Common myeloid progenitor, CD34-positive (primary cell): ENCODE data around the gene PTPRE.

ENCODE experiments used
- CTCF ChIA-PET: fragments of 350-600 bp; sonication (Branson Sonifier 250); formaldehyde crosslinking; loops from one replicate; lab custom pipeline; 2021; ENCODE audit warnings: antibody characterized with exemption; lab: Charles Lee
- POLR2A ChIA-PET: fragments of 350-600 bp; sonication (Branson Sonifier 250); formaldehyde crosslinking; loops from one replicate; lab custom pipeline; 2021; ENCODE audit warnings: antibody characterized with exemption; lab: Charles Lee
- DNase-seq, 3 donors: peaks; one replicate each; pipeline versions ENCODE4 v3.0.0 to v3.0.0-alpha.2; 2013
- H3K27ac ChIP-seq, 2 experiments: 1 replicate in 1 of 2; 2 replicates in 1 of 2; pipeline ENCODE4 v1.7.0; 2013; ENCODE audit warnings: inconsistent platforms in 2 of 2, low read length in 2 of 2, mild to moderate bottlenecking in 2 of 2, low read depth in 1 of 2, moderate library complexity in 1 of 2; ENCODE audit not compliant: severe bottlenecking in 2 of 2, insufficient read depth in 1 of 2, poor library complexity in 1 of 2
- H3K27me3 ChIP-seq, 5 experiments: replicated peaks in 2 of 5; 1 replicate in 3 of 5; 2 replicates in 2 of 5; pipeline versions ENCODE4 v1.6.1 to v1.7.0; 2013; ENCODE audit warnings: low read length in 4 of 5, mild to moderate bottlenecking in 2 of 5, moderate library complexity in 2 of 5, inconsistent platforms in 1 of 5; ENCODE audit not compliant: insufficient read depth in 5 of 5, control insufficient read depth in 4 of 5
- H3K36me3 ChIP-seq, 4 experiments: 1 replicate in 2 of 4; 2 replicates in 2 of 4; pipeline versions ENCODE4 v1.6.1 to v1.7.0; 2013; ENCODE audit warnings: low read length in 3 of 4, control low read depth in 1 of 4, mild to moderate bottlenecking in 1 of 4; ENCODE audit not compliant: control insufficient read depth in 4 of 4, insufficient read depth in 4 of 4
- H3K4me1 ChIP-seq, 4 experiments: 1 replicate in 3 of 4; 2 replicates in 1 of 4; pipeline versions ENCODE4 v1.6.1 to v1.7.1; 2013; ENCODE audit warnings: low read length in 3 of 4, mild to moderate bottlenecking in 3 of 4, control low read depth in 1 of 4, inconsistent platforms in 1 of 4, moderate library complexity in 1 of 4; ENCODE audit not compliant: control insufficient read depth in 4 of 4, insufficient read depth in 4 of 4; ENCODE audit errors: control extremely low read depth in 1 of 4
- H3K4me3 ChIP-seq, 7 experiments: 1 replicate in 4 of 7; 2 replicates in 3 of 7; pipeline versions ENCODE4 v1.5.1 to v1.7.0; 2013; ENCODE audit warnings: mild to moderate bottlenecking in 7 of 7, low read length in 6 of 7, moderate library complexity in 6 of 7, inconsistent platforms in 2 of 7, low read depth in 2 of 7, control low read depth in 1 of 7; ENCODE audit not compliant: insufficient read depth in 4 of 7, control insufficient read depth in 1 of 7; ENCODE audit errors: extremely low read depth in 1 of 7
- H3K9me3 ChIP-seq, 5 experiments: 1 replicate in 4 of 5; 2 replicates in 1 of 5; pipeline versions ENCODE4 v1.6.1 to v1.7.1; 2013; ENCODE audit warnings: low read length in 4 of 5, mild to moderate bottlenecking in 2 of 5, inconsistent platforms in 1 of 5, low read depth in 1 of 5, moderate library complexity in 1 of 5; ENCODE audit not compliant: control insufficient read depth in 4 of 5, insufficient read depth in 2 of 5; ENCODE audit errors: control extremely low read depth in 1 of 5
- WGBS: methylation state at CpG from one replicate; pipeline ENCODE4 v1.1.5; 2013; ENCODE audit not compliant: insufficient coverage; 5-methylcytosine and 5-hydroxymethylcytosine counted together

The PTPRE gene

DNA sequence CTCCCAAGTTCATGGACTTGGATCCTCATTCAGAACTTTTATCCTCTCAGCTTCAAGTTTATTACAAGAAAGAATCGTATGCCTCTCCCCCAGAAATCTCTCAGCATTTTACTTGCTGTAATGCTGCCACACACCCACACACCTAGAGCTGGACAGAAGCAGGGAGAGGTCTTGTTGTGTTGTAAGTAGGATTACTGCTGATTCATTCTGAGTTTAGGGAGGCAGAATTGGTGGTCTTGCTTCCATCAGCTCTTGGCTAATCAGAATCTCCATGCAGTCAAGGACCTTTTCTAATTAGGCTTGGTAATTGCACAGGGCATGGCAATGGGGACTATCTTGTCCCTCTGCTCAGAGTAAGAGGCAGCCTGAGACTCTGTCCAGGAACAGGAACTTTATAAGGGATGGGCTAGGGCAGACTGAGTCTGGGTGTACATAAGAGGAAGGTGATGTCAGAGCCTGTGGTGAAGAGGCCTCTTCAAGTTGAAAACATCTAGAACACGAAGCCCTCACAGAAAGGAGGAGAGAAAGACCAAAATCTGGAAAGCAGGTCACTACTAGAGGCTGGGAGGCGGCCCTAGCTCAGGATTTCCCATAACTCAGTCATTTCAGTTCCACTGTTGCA, 7.0 kb upstream of the PTPRE start:
- peaks cover 0 to 10% (median 0%) of the 10 kb centered on the region in 5 experiments for H3K9me3 ChIP-seq
- H3K36me3 ChIP-seq, result no peaks in the 10 kb centered on the region
- no peaks in the 10 kb centered on the region for H3K27me3 ChIP-seq
- peak in 2 of 3 donors; percentile 56 to 71 for DNase-seq
- POLR2A ChIA-PET, result no interaction called here
- H3K27ac ChIP-seq, result no peak overlapping the region
- H3K4me1 ChIP-seq, result peaks cover 0 to 14% (median 3%) of the 10 kb centered on the region in 4 experiments
- WGBS, result 13% methylated on average over 1 of the region's 3 CpGs
- CTCF ChIA-PET, result interaction anchor here (0.6 to 4.0 kb wide), 7 partner anchors 9 to 169 kb away, joined by 3 to 23 read pairs (median 4); no protein-coding TSS in a partner anchor
- no peak overlapping the region for H3K4me3 ChIP-seq

DNA sequence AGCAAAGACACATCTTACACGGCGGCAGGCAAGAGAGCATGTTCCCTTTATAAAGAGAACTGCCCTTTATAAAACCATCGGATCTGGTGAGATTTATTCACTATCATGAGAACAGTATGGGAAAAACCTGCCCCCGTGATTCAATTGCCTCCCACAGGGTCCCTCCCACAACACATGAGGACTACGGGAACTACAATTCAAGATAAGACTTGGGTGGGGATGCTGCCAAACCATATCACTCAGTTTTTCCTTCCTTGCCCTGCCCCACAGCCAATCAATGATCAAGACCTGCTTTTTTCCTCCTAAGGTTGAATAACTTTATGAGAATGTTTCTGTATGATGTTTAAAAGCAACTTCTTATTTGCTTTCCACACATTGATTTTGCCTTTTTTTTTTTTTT, 3.1 kb upstream of the PTPRE start:
- Histone ChIP-seq H3K4me1 (peaks cover 0 to 28% (median 15%) of the 10 kb centered on the region in 4 experiments), H3K9me3 (peaks cover 0 to 3% (median 0%) of the 10 kb centered on the region in 5 experiments), H3K27me3 (peaks cover 0 to 30% (median 5%) of the 10 kb centered on the region in 5 experiments), H3K27ac (no peak overlapping the region), H3K4me3 (no peak overlapping the region), H3K36me3 (no peaks in the 10 kb centered on the region)
- CTCF ChIA-PET, result interaction anchor here (6.7 kb wide), 1 partner anchor 109 kb away, joined by 122 read pairs; no protein-coding TSS in a partner anchor
- POLR2A ChIA-PET, result no interaction called here
- DNase-seq, result no peak
- 97% methylated on average over 5 of the region's 5 CpGs for WGBS

DNA sequence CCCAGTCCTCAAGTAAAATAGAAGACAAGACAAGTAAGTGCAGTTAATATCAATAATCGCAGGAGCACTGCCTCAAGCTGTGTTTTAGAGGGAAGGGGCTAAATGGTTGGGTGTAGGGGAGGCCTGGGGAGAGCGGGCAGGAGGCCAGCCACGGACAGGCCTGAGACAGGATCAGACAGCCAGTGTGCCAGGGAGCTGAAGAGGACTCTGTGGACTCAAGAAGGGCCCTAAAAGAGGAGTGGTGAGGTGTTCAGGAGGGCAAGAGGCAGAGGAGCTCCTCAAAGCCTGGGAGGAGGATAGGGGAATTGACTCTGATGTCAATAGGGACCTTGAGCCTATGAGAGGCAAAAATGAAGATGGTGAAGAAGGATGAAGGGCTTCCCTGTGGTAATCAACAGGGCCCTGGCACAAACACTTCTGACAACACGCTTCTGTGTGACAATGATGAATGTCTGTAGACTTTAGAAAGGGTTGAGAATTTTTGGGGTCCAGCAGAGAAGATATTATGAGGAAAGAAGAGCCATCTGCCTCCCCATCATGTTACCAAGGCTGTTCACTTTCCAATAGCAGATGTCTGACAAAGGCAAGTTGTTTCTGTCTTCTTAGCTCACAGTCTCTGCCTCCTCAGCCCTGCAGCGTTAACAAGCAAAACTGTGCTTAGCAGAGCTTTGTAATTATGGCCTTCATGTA, 2.4 kb upstream of the PTPRE start:
- Histone ChIP-seq H3K36me3 (no peaks in the 10 kb centered on the region), H3K27ac (no peak overlapping the region), H3K4me1 (peaks cover 0 to 28% (median 15%) of the 10 kb centered on the region in 4 experiments), H3K9me3 (peaks cover 0 to 3% (median 0%) of the 10 kb centered on the region in 5 experiments), H3K27me3 (peaks cover 0 to 36% (median 7%) of the 10 kb centered on the region in 5 experiments), H3K4me3 (no peak overlapping the region)
- DNase-seq, result no peak
- CTCF ChIA-PET, result interaction anchor here (1.1 to 6.7 kb wide), 7 partner anchors 11 to 165 kb away, joined by 3 to 122 read pairs (median 7); partner anchors contain the start of gene CLRN3
- POLR2A ChIA-PET, result no interaction called here
- WGBS, result 97% methylated on average over 4 of the region's 5 CpGs

DNA sequence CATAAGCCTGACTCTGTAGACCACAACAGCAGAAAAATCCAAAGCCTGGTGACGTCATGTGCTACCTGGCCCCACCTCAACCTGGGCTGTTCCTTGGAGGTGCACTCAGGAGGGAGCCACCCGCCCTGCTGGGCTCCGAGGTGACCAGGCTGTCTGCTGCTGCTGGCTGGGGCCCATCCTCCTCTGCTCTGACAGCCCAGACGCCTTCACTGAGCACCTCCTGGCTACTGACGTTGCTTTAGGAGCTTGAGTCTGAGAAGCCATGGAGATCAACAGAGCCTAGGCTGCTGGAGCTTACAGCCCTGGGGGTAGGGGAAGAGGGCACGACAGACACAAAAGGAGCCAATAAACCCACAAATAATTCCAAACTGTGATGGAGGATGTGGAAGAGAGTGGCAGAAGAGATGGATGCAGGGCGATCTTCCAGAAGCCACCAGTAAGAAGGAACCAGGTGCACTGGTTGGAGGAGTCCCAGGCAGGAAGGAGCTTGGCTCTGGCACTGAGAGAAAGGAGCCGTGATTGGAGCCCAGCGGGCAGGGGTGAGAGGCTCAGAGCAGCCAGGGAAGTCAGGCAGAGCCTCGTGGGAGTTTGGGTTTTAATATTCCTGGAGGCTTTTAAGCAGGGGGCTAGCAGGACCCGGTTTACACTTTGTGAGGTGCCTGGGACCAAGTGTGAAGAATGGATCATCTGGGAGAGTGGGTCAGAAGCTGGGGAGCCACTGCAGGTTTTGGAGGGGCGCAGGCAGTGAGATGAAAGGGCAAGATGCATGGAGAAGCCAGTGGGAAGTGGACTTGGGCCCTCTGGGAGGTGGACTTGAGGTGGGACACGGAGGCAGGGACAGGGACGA, 1.7 kb upstream of the PTPRE start:
- POLR2A ChIA-PET, result interaction anchor here (0.8 kb wide), 1 partner anchor 10 kb away, joined by 4 read pairs; no protein-coding TSS in a partner anchor
- CTCF ChIA-PET, result interaction anchor here (0.8 to 6.7 kb wide), 19 partner anchors 12 to 244 kb away, joined by 3 to 122 read pairs (median 4); partner anchors contain the start of gene CLRN3
- peaks cover 0 to 20% (median 12%) of the 10 kb centered on the region in 4 experiments for H3K4me1 ChIP-seq
- no peak overlapping the region for H3K27ac ChIP-seq
- no peak for DNase-seq
- H3K36me3 ChIP-seq, result no peaks in the 10 kb centered on the region
- no peak overlapping the region for H3K4me3 ChIP-seq
- peaks cover 0 to 3% (median 0%) of the 10 kb centered on the region in 5 experiments for H3K9me3 ChIP-seq
- 93% methylated on average over 12 of the region's 14 CpGs for WGBS
- peaks cover 0 to 38% (median 8%) of the 10 kb centered on the region in 5 experiments for H3K27me3 ChIP-seq

DNA sequence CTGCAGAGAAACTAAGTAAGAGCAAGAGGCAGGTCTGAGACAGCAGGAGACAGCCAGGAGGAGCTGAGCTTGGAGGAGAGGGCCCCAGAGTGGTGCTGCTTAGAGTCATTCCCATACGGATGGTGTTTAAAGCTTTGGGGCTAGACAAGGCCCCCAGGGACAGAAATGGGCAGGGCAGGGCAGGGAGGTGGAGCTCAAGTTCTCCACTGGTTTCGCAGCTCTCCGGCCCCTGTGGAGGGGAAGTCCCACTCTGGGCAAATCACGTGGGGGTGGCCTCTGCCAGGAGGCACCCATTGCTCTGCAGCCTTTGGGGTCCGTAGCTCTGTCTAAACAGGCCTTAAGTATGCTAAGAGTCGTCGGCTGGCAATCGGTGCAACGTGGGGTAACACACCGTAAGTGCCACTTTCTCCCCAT, 1.0 kb upstream of the PTPRE start:
- ChIA-PET POLR2A (interaction anchor here (0.8 kb wide), 1 partner anchor 11 kb away, joined by 4 read pairs; no protein-coding TSS in a partner anchor), CTCF (interaction anchor here (0.7 to 6.7 kb wide), 20 partner anchors 12 to 244 kb away, joined by 3 to 122 read pairs (median 4); partner anchors contain the start of gene CLRN3)
- no peak for DNase-seq
- no peak overlapping the region for H3K27ac ChIP-seq
- H3K36me3 ChIP-seq, result no peaks in the 10 kb centered on the region
- no peak overlapping the region for H3K4me3 ChIP-seq
- peaks cover 0 to 38% (median 8%) of the 10 kb centered on the region in 5 experiments for H3K27me3 ChIP-seq
- peaks cover 0 to 3% (median 0%) of the 10 kb centered on the region in 5 experiments for H3K9me3 ChIP-seq
- 50% methylated on average over 4 of the region's 10 CpGs for WGBS
- H3K4me1 ChIP-seq, result peaks cover 0 to 14% (median 12%) of the 10 kb centered on the region in 4 experiments

DNA sequence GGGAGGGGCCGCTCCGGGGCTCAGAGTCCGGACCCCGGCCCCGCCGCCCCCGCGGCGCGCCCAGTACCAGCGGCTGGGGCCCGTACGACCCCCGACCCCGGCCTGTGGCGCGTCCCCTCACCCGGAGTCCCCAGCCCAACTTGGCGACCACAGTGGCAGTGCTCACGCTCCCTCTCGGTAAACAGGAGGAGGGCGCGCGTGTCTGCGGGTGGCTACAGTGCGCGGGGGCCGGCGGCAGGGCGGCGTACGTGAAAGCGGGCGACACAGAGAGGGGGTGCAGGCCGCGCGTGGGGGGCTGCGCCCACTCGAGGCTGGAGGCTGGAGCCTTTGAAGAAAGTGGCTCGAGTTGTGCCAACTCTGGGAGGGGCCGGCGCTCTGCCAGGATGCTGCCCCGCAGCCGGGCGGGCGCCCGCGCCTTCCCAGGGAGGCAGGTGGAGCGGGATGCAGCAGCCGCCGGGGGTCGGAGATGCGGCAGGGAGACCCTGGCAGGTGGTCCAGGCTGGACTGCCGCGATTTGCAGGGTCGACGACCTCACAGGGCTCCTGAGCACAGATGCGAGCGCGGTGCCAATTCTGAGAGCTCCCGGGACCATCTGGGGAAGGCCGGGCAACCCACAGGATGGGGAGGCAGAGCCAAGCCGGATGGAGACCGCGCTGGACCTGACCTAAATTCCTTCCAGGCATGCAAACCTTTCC, 655 bp downstream of the PTPRE start:
- H3K4me1 ChIP-seq, result peaks cover 0 to 14% (median 12%) of the 10 kb centered on the region in 4 experiments
- H3K27me3 ChIP-seq, result peaks cover 0 to 38% (median 8%) of the 10 kb centered on the region in 5 experiments
- peak overlapping the region; percentile 44 to 77 (median 67) for H3K4me3 ChIP-seq
- DNase-seq, result peak; percentile 18 to 59 (median 42)
- no peaks in the 10 kb centered on the region for H3K36me3 ChIP-seq
- H3K27ac ChIP-seq, result no peak overlapping the region
- ChIA-PET CTCF (interaction anchor here (0.6 to 6.7 kb wide), 12 partner anchors 15 to 241 kb away, joined by 3 to 122 read pairs (median 5); no protein-coding TSS in a partner anchor), POLR2A (interaction anchor here (0.6 to 0.9 kb wide), 2 partner anchors 19 to 104 kb away, joined by 3 to 5 read pairs; no protein-coding TSS in a partner anchor)
- WGBS, result 3% methylated on average over 52 of the region's 65 CpGs
- H3K9me3 ChIP-seq, result peaks cover 0 to 2% (median 0%) of the 10 kb centered on the region in 5 experiments
